Smooth muscle cell (in vitro differentiated cells): ENCODE measurements around the gene PANK3. TPM values are rescaled to one million over a fixed set of nuclear protein-coding genes. Genes with fewer than 3 reads are reported as not detected.
A peak's percentile ranks its signal among the peaks of the same experiment; 100 is the strongest.
"Not testable (repeated sequence)": the region's sequence is repeated elsewhere in the genome, so short reads cannot be mapped to it uniquely, and the experiment has no call there.

Experiments
- DNase-seq: peaks from one replicate; lab custom pipeline; 2025; ENCODE audit not compliant: unreplicated experiment; lab: John Stamatoyannopoulos, UW
- H2AFZ ChIP-seq: fragments of 200-600 bp; sonication (generic); 2 replicates; pipeline ENCODE4 v1.6.0; 2016; ENCODE audit warnings: antibody characterized with exemption, low read depth, mild to moderate bottlenecking
- H3F3A ChIP-seq: fragments of 200-600 bp; sonication (generic); 2 replicates; pipeline ENCODE4 v1.6.0; 2017; ENCODE audit warnings: antibody characterized with exemption, low read depth
- H3K27ac ChIP-seq: fragments of 200-600 bp; sonication (generic); 2 replicates; pipeline ENCODE4 v1.5.1; 2016; ENCODE audit warnings: low read depth, mild to moderate bottlenecking
- H3K27me3 ChIP-seq: fragments of 200-600 bp; sonication (generic); 2 replicates; pipeline ENCODE4 v1.6.1; 2016; ENCODE audit warnings: low read depth, mild to moderate bottlenecking
- H3K36me3 ChIP-seq: fragments of 200-600 bp; sonication (generic); 2 replicates; pipeline ENCODE4 v1.5.1; 2016; ENCODE audit warnings: low read depth
- H3K4me1 ChIP-seq: fragments of 200-600 bp; sonication (generic); 2 replicates; pipeline ENCODE4 v1.5.1; 2016; ENCODE audit warnings: low read depth
- H3K4me2 ChIP-seq: fragments of 200-600 bp; sonication (generic); 2 replicates; pipeline ENCODE4 v1.6.0; 2016; ENCODE audit warnings: mild to moderate bottlenecking
- H3K4me3 ChIP-seq: fragments of 200-600 bp; sonication (generic); 2 replicates; pipeline ENCODE4 v1.5.1; 2016; ENCODE audit warnings: mild to moderate bottlenecking
- H3K79me2 ChIP-seq: fragments of 200-600 bp; sonication (generic); 2 replicates; pipeline ENCODE4 v1.6.0; 2016; ENCODE audit warnings: low read depth, mild to moderate bottlenecking
- H3K9ac ChIP-seq: fragments of 200-600 bp; sonication (generic); 2 replicates; pipeline ENCODE4 v1.6.0; 2016; ENCODE audit warnings: low read depth
- H3K9me3 ChIP-seq: fragments of 200-600 bp; sonication (generic); replicated peaks from 2 replicates; pipeline ENCODE4 v1.5.1; 2016; ENCODE audit warnings: low read depth
- H4K20me1 ChIP-seq: fragments of 200-600 bp; sonication (generic); 2 replicates; pipeline ENCODE4 v1.6.0; 2016; ENCODE audit warnings: low read depth
- CTCF ChIP-seq: fragments of 200-600 bp; sonication (generic); IDR thresholded peaks from 2 replicates; pipeline ENCODE4 v1.5.1; 2017; ENCODE audit warnings: borderline replicate concordance, mild to moderate bottlenecking, antibody characterized with exemption; ENCODE audit not compliant: insufficient read depth, poor library complexity, severe bottlenecking
- WGBS: methylation state at CpG from one replicate; pipeline ENCODE4 v1.1.7; 2016; ENCODE audit warnings: low lambda C conversion rate; 5-methylcytosine and 5-hydroxymethylcytosine counted together
- polyA plus RNA-seq: library from polyadenylated mRNA; unstranded; fragments of >200 nt; fragmentation: Nextera tagmentation; extraction: Ambion mirVana; gene quantifications from 2 replicates; pipeline ENCODE4 v1.2.1, GENCODE V29; 2016
- total RNA-seq: library from RNA; depleted of rRNA; stranded (reverse); fragments of >200 nt; gene quantifications from 2 replicates; pipeline ENCODE4 v1.2.3, GENCODE V29; 2014

Gene PANK3
- total and polyA plus RNA-seq, 2 experiments from 2014 or later = 15.8 to 52.5 TPM

GRCh38 chr5:168579488-168580226, 489 bp upstream of the PANK3 start:
- no peak for TF ChIP-seq CTCF
- peak; percentile 94 for DNase-seq
- peaks cover 44% of the 10 kb centered on the region for H4K20me1 ChIP-seq
- peak overlapping the region; percentile 98 for H3K4me2 ChIP-seq
- H3K27ac ChIP-seq = peak overlapping the region; percentile 84
- H3K27me3 ChIP-seq = no peaks in the 10 kb centered on the region
- 3% methylated on average over 33 of the region's 52 CpGs for WGBS
- H3K79me2 ChIP-seq = peaks cover 44% of the 10 kb centered on the region
- H3K36me3 ChIP-seq = no peaks in the 10 kb centered on the region
- H3K9me3 ChIP-seq = no peaks in the 10 kb centered on the region
- H2AFZ ChIP-seq = peak overlapping the region; percentile 82
- peaks cover 27% of the 10 kb centered on the region for H3K4me1 ChIP-seq
- H3F3A ChIP-seq = peaks cover 3% of the 10 kb centered on the region
- peak overlapping the region; percentile 86 for H3K9ac ChIP-seq
- H3K4me3 ChIP-seq = peak overlapping the region; percentile 91

- Histone ChIP-seq H3K9ac (peak overlapping the region; percentile 86), H3K27ac (peak overlapping the region; percentile 82), H3K79me2 (peaks cover 55% of the 10 kb centered on the region), H3K27me3 (no peaks in the 10 kb centered on the region), H3F3A (peaks cover 3% of the 10 kb centered on the region), H3K4me2 (peak overlapping the region; percentile 98), H3K36me3 (no peaks in the 10 kb centered on the region), H4K20me1 (peaks cover 54% of the 10 kb centered on the region), H3K4me1 (peaks cover 27% of the 10 kb centered on the region), H3K9me3 (no peaks in the 10 kb centered on the region), H3K4me3 (peak overlapping the region; percentile 91), H2AFZ (no peak overlapping the region)
- TF ChIP-seq CTCF = no peak
- 24% methylated on average over 3 of the region's 3 CpGs for WGBS
- no peak for DNase-seq
Measured at GRCh38 chr5:168578006-168578405, 1.2 kb downstream of the PANK3 start.

GRCh38 chr5:168575391-168576372, 3.5 kb downstream of the PANK3 start:
- Histone ChIP-seq H3K9ac (no peak overlapping the region), H2AFZ (no peak overlapping the region), H3F3A (peaks cover 3% of the 10 kb centered on the region), H3K27me3 (no peaks in the 10 kb centered on the region), H3K36me3 (no peaks in the 10 kb centered on the region), H3K79me2 (peaks cover 78% of the 10 kb centered on the region), H3K4me2 (peak overlapping the region; percentile 43), H3K27ac (peak overlapping the region; percentile 10), H4K20me1 (peaks cover 77% of the 10 kb centered on the region), H3K4me3 (no peak overlapping the region), H3K4me1 (peaks cover 27% of the 10 kb centered on the region), H3K9me3 (no peaks in the 10 kb centered on the region)
- TF ChIP-seq CTCF = no peak
- no peak for DNase-seq
- WGBS = 92% methylated on average over 7 of the region's 7 CpGs

GRCh38 chr5:168574156-168574555, 5.0 kb downstream of the PANK3 start:
- not testable (repeated sequence) for H3K27me3 ChIP-seq, H3K27ac ChIP-seq, H3K9me3 ChIP-seq, H3K9ac ChIP-seq, H3K36me3 ChIP-seq, H3F3A ChIP-seq, H2AFZ ChIP-seq, H3K4me3 ChIP-seq, H3K4me2 ChIP-seq, DNase-seq
- Histone ChIP-seq H3K4me1 (peaks cover 19% of the 10 kb centered on the region), H4K20me1 (peaks cover 93% of the 10 kb centered on the region), H3K79me2 (peaks cover 93% of the 10 kb centered on the region)
- 93% methylated on average over 1 of the region's 1 CpG for WGBS

GRCh38 chr5:168573663-168574062, 5.5 kb downstream of the PANK3 start:
- H3K27me3 ChIP-seq, H3K4me3 ChIP-seq, DNase-seq, H3K4me2 ChIP-seq, H3K9me3 ChIP-seq, H3K27ac ChIP-seq, H2AFZ ChIP-seq, H3K9ac ChIP-seq, H3F3A ChIP-seq, H3K36me3 ChIP-seq: not testable (repeated sequence)
- WGBS = 100% methylated on average over 1 of the region's 3 CpGs
- H3K4me1 ChIP-seq = peaks cover 19% of the 10 kb centered on the region
- peaks cover 92% of the 10 kb centered on the region for H4K20me1 ChIP-seq
- peaks cover 93% of the 10 kb centered on the region for H3K79me2 ChIP-seq
